NCI-H2081 (cell line): ENCODE data around the gene ANKRD49.

ENCODE experiments used
- DNase-seq, 2 experiments: peaks; one replicate each; lab custom pipeline; 2025; lab: John Stamatoyannopoulos, UW

ANKRD49 gene

GRCh38 chr11:94544646-94545263 lies 51.0 kb downstream of the ANKRD49 start:
- DNase-seq, result no peak

DNA sequence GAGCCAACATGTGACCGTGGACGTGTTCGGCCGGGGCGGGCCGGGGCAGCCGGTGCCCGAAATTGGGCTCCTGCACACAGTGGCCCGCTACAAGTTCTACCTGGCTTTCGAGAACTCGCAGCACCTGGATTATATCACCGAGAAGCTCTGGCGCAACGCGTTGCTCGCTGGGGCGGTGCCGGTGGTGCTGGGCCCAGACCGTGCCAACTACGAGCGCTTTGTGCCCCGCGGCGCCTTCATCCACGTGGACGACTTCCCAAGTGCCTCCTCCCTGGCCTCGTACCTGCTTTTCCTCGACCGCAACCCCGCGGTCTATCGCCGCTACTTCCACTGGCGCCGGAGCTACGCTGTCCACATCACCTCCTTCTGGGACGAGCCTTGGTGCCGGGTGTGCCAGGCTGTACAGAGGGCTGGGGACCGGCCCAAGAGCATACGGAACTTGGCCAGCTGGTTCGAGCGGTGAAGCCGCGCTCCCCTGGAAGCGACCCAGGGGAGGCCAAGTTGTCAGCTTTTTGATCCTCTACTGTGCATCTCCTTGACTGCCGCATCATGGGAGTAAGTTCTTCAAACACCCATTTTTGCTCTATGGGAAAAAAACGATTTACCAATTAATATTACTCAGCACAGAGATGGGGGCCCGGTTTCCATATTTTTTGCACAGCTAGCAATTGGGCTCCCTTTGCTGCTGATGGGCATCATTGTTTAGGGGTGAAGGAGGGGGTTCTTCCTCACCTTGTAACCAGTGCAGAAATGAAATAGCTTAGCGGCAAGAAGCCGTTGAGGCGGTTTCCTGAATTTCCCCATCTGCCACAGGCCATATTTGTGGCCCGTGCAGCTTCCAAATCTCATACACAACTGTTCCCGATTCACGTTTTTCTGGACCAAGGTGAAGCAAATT lies 51.7 kb downstream of the ANKRD49 start:
- no peak for DNase-seq

DNA sequence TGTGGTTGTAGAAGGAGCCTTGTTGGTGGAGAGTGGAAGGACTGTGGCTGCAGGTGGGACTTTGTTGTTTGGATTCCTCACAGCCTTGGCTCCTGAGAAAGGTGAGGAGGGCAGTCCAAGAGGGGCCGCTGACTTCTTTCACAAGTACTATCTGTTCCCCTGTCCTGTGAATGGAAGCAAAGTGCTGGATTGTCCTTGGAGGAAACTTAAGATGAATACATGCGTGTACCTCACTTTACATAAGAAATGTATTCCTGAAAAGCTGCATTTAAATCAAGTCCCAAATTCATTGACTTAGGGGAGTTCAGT lies 52.3 kb downstream of the ANKRD49 start:
- DNase-seq, result no peak

DNA sequence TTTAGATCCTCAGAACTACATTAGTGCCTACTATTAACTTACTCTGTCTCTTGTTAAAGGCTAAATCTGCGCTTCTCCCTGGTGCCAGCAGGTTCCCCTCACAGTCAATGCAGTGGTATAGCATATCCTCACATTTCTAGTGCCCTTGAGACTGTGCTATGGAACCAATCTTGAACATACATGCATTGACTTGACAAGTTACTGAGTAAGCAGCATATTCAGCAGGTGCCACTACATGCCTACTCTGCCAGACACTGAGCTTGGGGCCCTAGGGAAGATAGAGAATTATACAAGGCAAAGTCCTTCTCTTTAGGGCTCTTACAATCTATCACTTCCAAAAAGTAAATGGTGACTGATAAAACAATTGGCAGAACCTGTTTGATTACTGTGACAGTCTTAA lies 53.1 kb downstream of the ANKRD49 start:
- no peak for DNase-seq

DNA sequence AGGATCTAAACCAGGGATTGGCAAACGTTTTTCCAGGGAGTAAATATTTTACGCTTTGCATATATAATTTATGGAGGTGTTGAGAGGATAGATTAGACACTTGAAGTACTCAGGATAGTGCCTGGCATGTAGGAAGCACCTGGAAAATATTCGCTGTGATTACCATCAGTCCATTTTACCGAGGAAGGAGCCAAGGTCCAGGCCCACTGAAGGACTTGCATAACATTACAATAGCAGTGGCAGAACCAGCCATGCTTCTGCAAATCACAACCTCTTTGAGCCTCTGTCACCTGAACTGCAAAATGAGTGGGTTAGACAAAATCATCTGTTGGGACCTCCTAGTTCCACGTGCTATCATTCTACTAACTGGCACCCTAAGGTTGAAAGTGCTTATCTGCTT lies 55.4 kb downstream of the ANKRD49 start:
- no peak for DNase-seq
